Osteoblast (primary cell): Measurements from ENCODE around the gene TRERF1. TPM values are rescaled to one million over a fixed set of nuclear protein-coding genes. Genes with fewer than 3 reads are reported as not detected.
A peak's percentile ranks its signal among the peaks of the same experiment; 100 is the strongest.

Source experiments
- DNase-seq: peaks from one replicate; pipeline ENCODE4 v3.0.0; 2011; ENCODE audit warnings: low spot score, mixed read lengths; ENCODE audit not compliant: insufficient read length; ENCODE audit errors: missing footprints
- H2AFZ ChIP-seq: 2 replicates; pipeline ENCODE4 v1.6.0; 2011; ENCODE audit warnings: mild to moderate bottlenecking, low read length
- H3K27ac ChIP-seq: 2 replicates; pipeline ENCODE4 v1.5.1; 2011; ENCODE audit warnings: mild to moderate bottlenecking, low read depth, low read length, moderate library complexity
- H3K27me3 ChIP-seq: 2 replicates; pipeline ENCODE4 v1.6.0; 2012; ENCODE audit warnings: mild to moderate bottlenecking, control low read depth, inconsistent platforms, low read length, moderate library complexity; ENCODE audit not compliant: insufficient read depth
- H3K36me3 ChIP-seq: 2 replicates; pipeline ENCODE4 v1.5.1; 2011; ENCODE audit warnings: mild to moderate bottlenecking, low read length, control low read depth, moderate library complexity; ENCODE audit not compliant: insufficient read depth
- H3K4me1 ChIP-seq: 2 replicates; pipeline ENCODE4 v1.5.1; 2011; ENCODE audit warnings: mild to moderate bottlenecking, low read length, control low read depth, moderate library complexity; ENCODE audit not compliant: insufficient read depth
- H3K4me2 ChIP-seq: 2 replicates; pipeline ENCODE4 v1.6.0; 2011; ENCODE audit warnings: mild to moderate bottlenecking, low read length; ENCODE audit not compliant: insufficient read depth
- H3K4me3 ChIP-seq: fragments of 200-600 bp; sonication (generic); 3 replicates; pipeline ENCODE4 v1.5.1; 2012; ENCODE audit warnings: mild to moderate bottlenecking, low read length, inconsistent platforms; ENCODE audit not compliant: insufficient read depth
- H3K79me2 ChIP-seq: 2 replicates; pipeline ENCODE4 v1.6.0; 2012; ENCODE audit warnings: mild to moderate bottlenecking, low read length, control low read depth, inconsistent platforms; ENCODE audit not compliant: insufficient read depth
- H3K9me3 ChIP-seq: 2 replicates; pipeline ENCODE4 v1.5.1; 2011; ENCODE audit warnings: low read depth, low read length, control low read depth
- H4K20me1 ChIP-seq: 2 replicates; pipeline ENCODE4 v1.6.0; 2012; ENCODE audit warnings: mild to moderate bottlenecking, low read length, control low read depth; ENCODE audit not compliant: insufficient read depth
- CTCF ChIP-seq: IDR thresholded peaks from 2 replicates; pipeline ENCODE4 v1.5.1; 2011; ENCODE audit warnings: mild to moderate bottlenecking, low read depth, low read length, moderate library complexity; ENCODE audit errors: extremely low read depth
- total RNA-seq: library from RNA; depleted of rRNA; stranded (reverse); fragments of >200 nt; gene quantifications from 2 replicates; pipeline ENCODE4 v1.2.3, GENCODE V29; 2012

Gene TRERF1
- total RNA-seq, 1 donor, result 4.7 TPM

- Histone ChIP-seq H2AFZ (peak overlapping the region; percentile 16), H3K36me3 (no peaks in the 10 kb centered on the region), H3K4me3 (peak overlapping the region; percentile 1), H3K27me3 (no peaks in the 10 kb centered on the region), H3K27ac (peak overlapping the region; percentile 89), H3K4me2 (peak overlapping the region; percentile 52), H3K9me3 (no peaks in the 10 kb centered on the region), H3K4me1 (peaks cover 21% of the 10 kb centered on the region), H4K20me1 (no peaks in the 10 kb centered on the region), H3K79me2 (peaks cover 17% of the 10 kb centered on the region)
- peak; percentile 19 for TF ChIP-seq CTCF
- DNase-seq, result peak; percentile 97
Measured at GRCh38 chr6:42338744-42339222, 112.9 kb downstream of the TRERF1 start.

GRCh38 chr6:42337985-42338743 is 113.6 kb downstream of the TRERF1 start:
- H2AFZ ChIP-seq, result no peak overlapping the region
- no peaks in the 10 kb centered on the region for H3K27me3 ChIP-seq
- no peak for TF ChIP-seq CTCF
- H4K20me1 ChIP-seq, result no peaks in the 10 kb centered on the region
- H3K27ac ChIP-seq, result peak overlapping the region; percentile 74
- H3K79me2 ChIP-seq, result peaks cover 17% of the 10 kb centered on the region
- peak overlapping the region; percentile 46 for H3K4me2 ChIP-seq
- peaks cover 21% of the 10 kb centered on the region for H3K4me1 ChIP-seq
- H3K4me3 ChIP-seq, result no peak overlapping the region
- H3K36me3 ChIP-seq, result no peaks in the 10 kb centered on the region
- H3K9me3 ChIP-seq, result no peaks in the 10 kb centered on the region
- peak; percentile 71 for DNase-seq

GRCh38 chr6:42336431-42336830 is 115.3 kb downstream of the TRERF1 start:
- no peak overlapping the region for H3K4me3 ChIP-seq
- peaks cover 22% of the 10 kb centered on the region for H3K4me1 ChIP-seq
- H4K20me1 ChIP-seq, result no peaks in the 10 kb centered on the region
- no peaks in the 10 kb centered on the region for H3K9me3 ChIP-seq
- H3K27ac ChIP-seq, result no peak overlapping the region
- no peak overlapping the region for H3K4me2 ChIP-seq
- TF ChIP-seq CTCF, result no peak
- no peaks in the 10 kb centered on the region for H3K27me3 ChIP-seq
- H3K36me3 ChIP-seq, result no peaks in the 10 kb centered on the region
- H3K79me2 ChIP-seq, result peaks cover 21% of the 10 kb centered on the region
- no peak overlapping the region for H2AFZ ChIP-seq
- no peak for DNase-seq

GRCh38 chr6:42335896-42336295 is 115.8 kb downstream of the TRERF1 start:
- DNase-seq, result no peak
- TF ChIP-seq CTCF, result no peak
- no peak overlapping the region for H3K4me2 ChIP-seq

More at GRCh38 chr6:42335896-42336295, 115.8 kb downstream of the TRERF1 start:
- H2AFZ ChIP-seq, result no peak overlapping the region
- H3K4me3 ChIP-seq, result no peak overlapping the region
- no peaks in the 10 kb centered on the region for H4K20me1 ChIP-seq
- no peaks in the 10 kb centered on the region for H3K9me3 ChIP-seq
- peaks cover 21% of the 10 kb centered on the region for H3K79me2 ChIP-seq
- H3K36me3 ChIP-seq, result no peaks in the 10 kb centered on the region
- no peaks in the 10 kb centered on the region for H3K27me3 ChIP-seq
- H3K4me1 ChIP-seq, result peaks cover 27% of the 10 kb centered on the region
- H3K27ac ChIP-seq, result no peak overlapping the region
